Nephron progenitor cell (in vitro differentiated cells): Measurements from ENCODE around the gene SLC16A4.

ENCODE experiments used
- DNase-seq: peaks from one replicate; pipeline ENCODE4 v3.0.0; 2021
- H3K27ac Mint-ChIP-seq: 2 replicates; pipeline ENCODE4 v1.8.0; 2021; ENCODE audit warnings: mild to moderate bottlenecking, moderate library complexity, mixed read lengths
- H3K27me3 Mint-ChIP-seq: 2 replicates; pipeline ENCODE4 v1.8.0; 2021; ENCODE audit warnings: mild to moderate bottlenecking, low read depth, mixed read lengths; ENCODE audit not compliant: poor library complexity
- H3K36me3 Mint-ChIP-seq: 2 replicates; pipeline ENCODE4 v1.8.0; 2021; ENCODE audit warnings: low read depth, mixed read lengths
- H3K4me1 Mint-ChIP-seq: 2 replicates; pipeline ENCODE4 v1.8.0; 2021; ENCODE audit warnings: mixed read lengths
- H3K4me3 Mint-ChIP-seq: 2 replicates; pipeline ENCODE4 v1.8.0; 2021; ENCODE audit warnings: mild to moderate bottlenecking, moderate library complexity, mixed read lengths
- H3K9me3 Mint-ChIP-seq: 2 replicates; pipeline ENCODE4 v1.8.0; 2021; ENCODE audit warnings: mild to moderate bottlenecking, moderate library complexity, mixed read lengths
- TF ChIP-seq, protein P1 (sequence below): fragments of 200-600 bp; sonication (generic); IDR thresholded peaks from 2 replicates; pipeline ENCODE4 v1.5.0; 2021; ENCODE audit warnings: antibody characterized with exemption

The SLC16A4 gene

DNA sequence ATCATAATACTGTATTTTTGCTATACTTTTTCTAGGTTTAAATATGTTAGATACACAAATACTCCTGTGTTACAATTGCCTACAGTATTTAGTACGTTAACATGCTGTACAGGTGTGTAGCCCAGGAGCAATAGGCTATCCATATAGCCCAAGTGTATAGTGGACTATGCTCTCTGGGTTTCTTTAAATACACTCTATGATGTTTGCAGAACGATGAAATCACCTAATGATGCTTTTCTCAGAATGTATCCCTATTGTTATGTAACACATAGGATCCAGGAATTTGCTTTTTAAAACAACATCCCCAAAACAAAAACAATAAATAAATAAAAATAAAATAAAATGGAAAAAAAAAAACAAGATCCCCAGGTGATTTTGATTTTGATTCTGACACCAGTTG is 69.8 kb downstream of the SLC16A4 start:
- no peak overlapping the region for H3K4me3 Mint-ChIP-seq
- H3K4me1 Mint-ChIP-seq: no peaks in the 10 kb centered on the region
- peaks cover 34% of the 10 kb centered on the region for H3K27me3 Mint-ChIP-seq
- no peaks in the 10 kb centered on the region for H3K9me3 Mint-ChIP-seq
- no peak overlapping the region for H3K27ac Mint-ChIP-seq
- no peaks in the 10 kb centered on the region for H3K36me3 Mint-ChIP-seq
- DNase-seq: no peak
- TF ChIP-seq, protein P1, sequence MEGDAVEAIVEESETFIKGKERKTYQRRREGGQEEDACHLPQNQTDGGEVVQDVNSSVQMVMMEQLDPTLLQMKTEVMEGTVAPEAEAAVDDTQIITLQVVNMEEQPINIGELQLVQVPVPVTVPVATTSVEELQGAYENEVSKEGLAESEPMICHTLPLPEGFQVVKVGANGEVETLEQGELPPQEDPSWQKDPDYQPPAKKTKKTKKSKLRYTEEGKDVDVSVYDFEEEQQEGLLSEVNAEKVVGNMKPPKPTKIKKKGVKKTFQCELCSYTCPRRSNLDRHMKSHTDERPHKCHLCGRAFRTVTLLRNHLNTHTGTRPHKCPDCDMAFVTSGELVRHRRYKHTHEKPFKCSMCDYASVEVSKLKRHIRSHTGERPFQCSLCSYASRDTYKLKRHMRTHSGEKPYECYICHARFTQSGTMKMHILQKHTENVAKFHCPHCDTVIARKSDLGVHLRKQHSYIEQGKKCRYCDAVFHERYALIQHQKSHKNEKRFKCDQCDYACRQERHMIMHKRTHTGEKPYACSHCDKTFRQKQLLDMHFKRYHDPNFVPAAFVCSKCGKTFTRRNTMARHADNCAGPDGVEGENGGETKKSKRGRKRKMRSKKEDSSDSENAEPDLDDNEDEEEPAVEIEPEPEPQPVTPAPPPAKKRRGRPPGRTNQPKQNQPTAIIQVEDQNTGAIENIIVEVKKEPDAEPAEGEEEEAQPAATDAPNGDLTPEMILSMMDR: no peak

DNA sequence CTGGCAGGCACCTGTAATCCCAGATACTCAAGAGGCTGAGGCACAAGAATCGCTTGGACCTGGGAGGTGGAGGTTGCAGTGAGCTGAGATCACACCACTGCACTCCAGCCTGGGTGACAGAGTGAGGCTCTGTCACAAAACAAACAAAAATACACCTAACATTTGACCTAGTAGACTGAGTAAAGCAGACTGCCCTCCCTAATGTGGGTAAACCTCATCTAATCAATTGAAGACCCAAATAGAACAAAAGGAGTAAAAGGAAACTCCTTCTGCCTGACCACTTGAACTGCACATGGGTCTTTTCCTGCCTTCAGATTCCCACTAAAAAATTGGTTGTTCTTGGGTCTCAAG is 70.7 kb downstream of the SLC16A4 start:
- no peak for DNase-seq
- Mint-ChIP-seq H3K4me3 (no peak overlapping the region), H3K36me3 (no peaks in the 10 kb centered on the region), H3K9me3 (no peaks in the 10 kb centered on the region), H3K27ac (no peak overlapping the region), H3K4me1 (no peaks in the 10 kb centered on the region), H3K27me3 (peaks cover 34% of the 10 kb centered on the region)
- TF ChIP-seq, protein P1: no peak

DNA sequence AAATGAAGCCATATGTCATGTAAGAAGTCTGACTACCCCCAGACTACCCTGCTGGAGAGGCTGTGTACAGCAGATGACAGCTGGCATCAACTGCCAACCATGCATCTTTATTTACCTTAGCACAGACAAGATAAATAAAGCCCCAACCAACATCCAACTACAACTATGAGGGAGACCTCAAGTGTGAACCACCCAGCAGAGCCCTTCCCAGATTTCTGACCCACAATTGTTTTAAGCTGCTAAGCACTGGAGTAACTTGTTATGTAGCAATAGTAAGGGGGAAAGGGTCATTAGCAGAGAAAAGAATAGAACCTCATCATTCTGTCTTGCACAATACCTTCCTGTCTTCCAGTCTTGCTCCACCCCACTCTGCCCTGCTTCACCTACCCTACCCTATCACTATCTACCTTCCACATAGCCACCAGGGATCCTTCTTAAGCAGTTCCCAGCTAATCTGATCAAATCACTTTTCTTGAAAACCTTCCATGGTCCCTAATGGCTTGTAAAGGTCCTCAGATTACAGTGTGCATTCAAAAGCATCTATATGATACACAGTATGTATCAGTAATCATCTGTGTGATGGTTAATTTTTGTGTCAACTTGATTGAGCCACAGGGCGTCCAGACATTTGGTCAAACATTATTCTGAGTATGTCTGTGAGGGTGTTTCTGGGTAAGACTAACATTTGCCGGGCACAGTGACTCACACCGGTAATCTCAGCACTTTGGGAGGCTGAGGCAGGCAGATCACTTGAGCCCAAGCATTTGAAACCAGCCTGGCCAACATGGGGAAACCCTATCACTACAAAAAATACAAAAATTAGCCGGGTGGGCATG is 71.3 kb downstream of the SLC16A4 start:
- TF ChIP-seq, protein P1: no peak
- no peak overlapping the region for H3K4me3 Mint-ChIP-seq
- no peak overlapping the region for H3K27ac Mint-ChIP-seq
- DNase-seq: no peak
- no peaks in the 10 kb centered on the region for H3K4me1 Mint-ChIP-seq
- peaks cover 34% of the 10 kb centered on the region for H3K27me3 Mint-ChIP-seq
- H3K9me3 Mint-ChIP-seq: no peaks in the 10 kb centered on the region
- H3K36me3 Mint-ChIP-seq: no peaks in the 10 kb centered on the region

DNA sequence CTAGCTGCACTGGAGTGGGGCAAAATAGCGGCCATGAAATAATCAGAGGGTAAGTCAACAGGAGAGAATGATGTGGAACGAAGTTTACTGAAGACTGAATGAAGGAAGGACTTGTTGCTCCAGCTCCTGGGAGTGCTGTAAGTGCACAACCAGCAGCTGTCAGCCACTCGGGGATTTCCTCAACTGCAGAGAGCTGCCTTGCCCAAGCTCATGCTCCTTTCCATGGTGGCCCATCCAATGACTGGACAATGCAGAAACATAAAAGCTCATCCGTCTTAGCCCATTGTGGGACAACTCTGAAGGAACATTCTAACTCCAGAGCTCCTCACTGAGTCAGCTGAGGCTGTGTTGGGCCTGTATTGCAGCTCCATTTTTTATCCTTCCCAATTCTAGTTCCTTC is 72.8 kb downstream of the SLC16A4 start:
- no peak overlapping the region for H3K4me3 Mint-ChIP-seq
- no peaks in the 10 kb centered on the region for H3K9me3 Mint-ChIP-seq
- H3K36me3 Mint-ChIP-seq: no peaks in the 10 kb centered on the region
- no peak overlapping the region for H3K27ac Mint-ChIP-seq
- peaks cover 5% of the 10 kb centered on the region for H3K4me1 Mint-ChIP-seq
- TF ChIP-seq, protein P1: no peak
- DNase-seq: no peak
- H3K27me3 Mint-ChIP-seq: peaks cover 37% of the 10 kb centered on the region

DNA sequence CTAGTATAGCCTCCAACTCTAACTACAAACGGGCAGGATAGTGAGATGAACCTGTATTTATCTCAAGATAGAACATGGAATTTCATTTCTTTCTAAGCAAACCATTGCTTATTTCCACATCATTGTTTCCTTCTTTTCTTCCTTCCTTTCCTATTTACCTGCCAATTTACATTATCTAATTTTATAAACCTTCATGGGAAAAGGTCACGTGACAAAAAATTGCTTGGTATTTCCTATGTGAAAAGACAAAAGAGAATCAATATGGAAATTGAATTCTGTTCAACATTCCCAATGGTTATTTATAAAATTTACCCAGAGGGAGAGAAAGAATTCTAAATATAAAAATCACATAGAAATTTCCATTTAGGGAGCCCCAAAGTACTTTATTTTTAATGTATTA is 74.1 kb downstream of the SLC16A4 start:
- Mint-ChIP-seq H3K9me3 (no peaks in the 10 kb centered on the region), H3K27me3 (peaks cover 43% of the 10 kb centered on the region), H3K4me3 (no peak overlapping the region), H3K27ac (no peak overlapping the region), H3K4me1 (peaks cover 13% of the 10 kb centered on the region), H3K36me3 (no peaks in the 10 kb centered on the region)
- TF ChIP-seq, protein P1: no peak
- DNase-seq: no peak
